ENCODE results near the gene BNC2.

BNC2 gene

DNA sequence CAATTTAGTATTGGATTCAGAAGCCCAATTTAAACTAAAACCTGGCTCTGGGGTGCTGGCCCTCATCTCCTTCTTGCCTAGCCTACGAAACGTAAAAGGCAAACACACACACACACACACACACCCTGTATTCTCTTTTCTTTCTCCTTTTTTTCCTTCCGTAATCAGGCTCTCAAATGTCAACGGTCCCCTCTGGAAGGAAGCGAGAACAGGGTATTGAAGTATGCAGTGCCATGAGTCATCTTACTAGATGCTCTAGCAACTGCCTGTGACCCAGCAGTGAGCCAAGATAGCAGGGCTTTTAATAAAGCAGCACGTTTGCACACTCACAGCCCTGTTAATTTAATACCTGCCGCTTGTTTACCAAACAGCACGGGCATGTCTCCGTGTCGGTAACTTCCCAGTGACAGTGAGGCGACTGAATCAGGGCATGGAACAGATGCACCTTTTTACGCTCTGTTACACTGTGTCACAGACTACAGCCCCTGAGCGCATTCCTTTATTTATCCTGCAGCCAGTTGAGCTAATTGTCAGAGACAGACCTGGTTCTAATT lies 243.8 kb downstream of the BNC2 start:
- DNase-seq (ENCODE audit: low read depth): no peak

DNA sequence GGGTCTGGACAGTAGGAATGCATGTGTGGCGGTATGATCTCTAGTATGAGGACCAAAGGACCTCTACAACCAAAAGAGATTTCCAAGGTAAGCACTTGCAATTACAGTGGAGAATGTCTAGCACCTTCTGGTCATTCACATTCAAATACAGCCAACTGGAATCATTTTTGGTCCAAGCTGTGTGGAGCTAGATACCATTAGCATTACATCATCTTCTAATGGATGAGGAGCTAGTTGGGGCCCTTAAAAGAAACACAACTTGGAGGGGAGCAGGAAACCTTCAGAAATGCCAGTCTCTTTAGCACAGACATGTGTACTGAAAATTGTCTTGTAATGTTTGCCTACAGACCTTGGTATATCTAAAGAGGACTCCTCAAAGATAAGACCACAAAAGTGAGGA lies 244.7 kb downstream of the BNC2 start:
- DNase-seq (ENCODE audit: low read depth): no peak

DNA sequence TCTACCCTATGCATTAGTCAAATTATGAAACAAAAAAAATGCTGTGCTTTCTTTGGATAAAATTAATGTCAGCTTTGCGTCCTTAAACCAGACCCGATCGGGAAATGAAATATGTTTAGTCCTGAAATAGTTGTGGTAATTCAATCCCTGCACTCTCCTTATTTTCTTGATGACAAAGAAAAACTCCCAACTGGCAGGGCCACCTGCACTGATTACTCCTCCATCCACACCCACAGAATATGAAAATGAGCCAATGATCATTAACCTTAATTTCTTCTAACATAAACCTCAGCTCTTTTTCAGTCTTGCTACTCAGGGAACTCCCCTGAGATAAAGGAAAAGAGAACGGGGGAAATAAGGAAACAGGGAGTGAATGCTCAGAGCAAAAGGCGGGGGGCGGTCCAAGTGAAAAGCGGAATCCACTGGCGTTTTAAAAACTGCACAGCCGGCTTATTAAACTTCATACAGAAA lies 245.3 kb downstream of the BNC2 start:
- DNase-seq (ENCODE audit: low read depth): no peak

DNA sequence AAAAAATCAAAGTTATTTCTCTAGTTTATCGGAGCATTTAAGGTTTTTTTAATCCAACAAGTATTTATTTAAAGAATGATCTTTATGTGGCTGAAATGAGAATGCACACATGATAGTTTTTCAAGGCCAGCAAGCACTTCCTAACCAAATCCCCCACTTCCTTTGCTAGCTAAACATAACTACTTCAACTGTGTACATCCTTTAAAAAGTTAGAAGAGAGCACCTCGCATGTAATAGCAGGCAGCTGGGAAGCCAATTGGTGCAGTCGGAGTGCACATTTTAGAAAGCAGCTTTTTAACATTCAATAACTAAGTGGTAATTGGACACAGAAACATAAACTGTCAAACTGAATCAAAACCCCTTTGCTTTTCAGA lies 245.7 kb downstream of the BNC2 start:
- DNase-seq (ENCODE audit: low read depth): no peak

DNA sequence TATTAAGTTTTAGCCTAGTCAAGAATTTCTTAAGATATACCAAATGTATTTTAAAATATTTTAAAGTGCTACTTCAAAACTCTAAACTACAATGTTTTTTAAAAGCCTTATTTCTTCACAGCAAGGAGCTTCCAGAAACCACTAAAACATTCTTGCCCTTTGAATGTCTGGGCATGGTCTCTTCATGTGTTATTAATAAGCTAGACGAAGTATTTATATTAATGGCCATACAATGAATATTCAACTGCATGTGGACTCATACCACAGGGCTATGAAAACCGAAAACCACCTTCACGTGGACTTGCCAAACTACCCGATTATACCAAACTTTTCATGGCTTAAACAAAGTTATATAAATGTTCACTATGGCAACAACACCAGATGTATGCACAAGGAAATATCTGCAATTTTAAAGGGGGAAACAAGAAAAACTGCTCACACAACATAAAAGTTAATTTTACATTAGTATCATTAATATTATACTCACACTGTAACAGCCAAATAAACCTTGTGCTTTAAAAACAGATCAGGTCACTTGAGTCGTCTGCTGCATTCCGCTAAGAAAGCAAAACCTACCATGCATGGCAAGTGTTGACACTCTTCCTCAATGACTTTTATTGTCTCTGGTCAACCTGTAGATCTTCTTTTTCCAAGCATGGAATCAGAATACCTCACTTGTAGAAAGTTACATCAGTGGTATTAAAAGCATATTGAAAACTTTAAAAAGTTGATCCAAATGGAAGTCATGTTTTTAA lies 246.3 kb downstream of the BNC2 start:
- DNase-seq (ENCODE audit: low read depth): no peak

DNA sequence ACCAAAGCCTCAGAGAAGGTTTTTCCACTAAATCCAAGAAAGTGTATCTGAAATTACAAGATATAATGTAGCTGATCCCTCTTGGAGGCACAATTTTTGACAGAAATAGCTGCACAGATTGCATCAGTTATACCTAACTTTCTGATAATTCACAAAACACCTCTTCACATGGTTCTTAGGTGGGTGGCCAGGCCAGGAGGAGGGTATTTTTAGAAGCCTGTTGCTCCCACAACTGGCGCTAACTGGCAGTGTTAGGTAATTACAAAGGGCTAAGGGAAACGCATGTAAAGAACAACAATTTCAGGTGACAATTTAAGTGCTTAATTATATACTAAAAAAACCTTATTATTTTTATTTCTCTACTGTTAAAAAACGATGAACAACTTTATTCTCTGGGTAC lies 247.9 kb downstream of the BNC2 start:
- no peak for DNase-seq (ENCODE audit: low read depth)

DNA sequence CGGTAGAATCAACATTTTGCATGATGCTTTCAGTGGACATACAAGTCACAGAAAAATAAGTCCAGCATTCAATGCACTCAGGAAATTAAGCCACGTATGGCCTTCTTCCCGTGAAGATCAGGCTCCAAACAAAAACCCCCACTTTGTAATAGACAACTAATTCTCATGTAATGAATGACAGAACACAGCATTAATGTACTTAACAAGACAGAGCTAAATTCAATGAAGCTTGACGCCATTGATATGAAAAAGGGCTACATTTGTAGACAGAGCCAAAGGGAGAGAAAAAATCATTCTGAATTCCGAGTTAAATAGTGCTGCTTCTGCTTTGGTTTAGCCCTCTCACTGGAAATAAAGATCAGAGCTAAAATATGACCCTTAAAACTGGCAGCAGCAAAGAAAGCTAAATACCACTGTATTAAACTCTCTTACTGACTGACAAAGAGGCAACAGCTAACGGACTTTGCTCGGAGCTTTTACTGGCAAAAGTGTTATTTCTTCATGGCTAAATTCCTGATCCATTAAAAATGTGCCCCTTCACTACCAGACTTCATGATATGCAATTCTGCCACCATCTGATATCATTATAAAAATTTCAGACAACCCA lies 250.5 kb downstream of the BNC2 start:
- DNase-seq (ENCODE audit: low read depth): no peak

DNA sequence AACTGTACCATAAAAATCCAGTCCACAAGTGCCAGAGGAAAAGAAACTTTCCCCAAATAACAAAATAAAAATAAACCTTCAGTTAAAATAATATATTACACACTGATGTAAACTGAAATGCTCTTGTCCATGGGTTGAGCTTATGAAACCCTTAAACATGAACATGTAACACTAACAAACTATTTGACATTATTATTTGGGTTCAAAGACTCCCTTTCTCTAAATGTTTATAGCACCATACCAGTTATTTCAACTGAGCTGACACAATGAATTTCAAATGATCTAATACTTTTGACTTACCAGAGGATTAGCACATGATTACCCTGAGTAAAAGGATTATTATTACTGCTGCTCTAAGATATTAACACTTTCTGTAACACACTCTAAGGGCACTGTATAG lies 251.1 kb downstream of the BNC2 start:
- no peak for DNase-seq (ENCODE audit: low read depth)

DNA sequence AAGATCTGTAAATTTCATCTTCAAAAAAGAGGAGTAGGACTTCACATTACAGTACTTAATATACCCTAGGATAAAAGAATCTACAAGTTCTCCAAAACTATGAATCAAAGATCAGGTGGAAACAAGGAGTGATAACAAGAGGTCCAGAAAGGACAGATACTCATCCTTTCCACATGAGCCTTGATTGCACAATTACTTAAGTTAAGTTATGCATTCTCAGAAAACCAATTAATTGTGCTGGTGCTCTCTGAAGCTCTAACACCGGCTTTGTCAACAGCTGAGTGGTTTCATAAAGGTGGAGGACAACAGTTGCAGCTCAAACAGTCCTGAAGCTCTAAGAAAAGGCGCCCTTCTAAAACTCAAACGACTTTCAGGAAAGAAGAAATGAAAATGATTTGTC lies 251.9 kb downstream of the BNC2 start:
- DNase-seq (ENCODE audit: low read depth): no peak

DNA sequence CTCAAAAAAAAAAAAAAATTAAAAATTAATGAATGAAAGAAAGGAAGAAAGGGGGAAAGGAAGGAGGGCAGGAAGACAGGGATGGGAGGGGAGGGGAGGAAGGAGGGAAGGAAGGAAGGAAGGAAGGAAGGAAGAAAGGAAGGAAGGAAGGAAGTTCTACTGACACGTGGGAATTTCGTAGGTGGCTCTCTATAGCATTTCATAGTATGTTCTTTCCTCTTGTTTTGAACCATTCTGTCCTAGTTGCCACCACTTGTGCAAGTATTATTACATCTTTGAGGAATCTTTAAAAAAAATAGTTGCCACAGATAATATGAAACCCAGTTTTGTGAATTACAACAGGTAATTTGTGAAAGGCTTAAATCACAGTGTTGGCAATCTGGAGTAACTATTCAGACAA lies 253.8 kb downstream of the BNC2 start:
- DNase-seq (ENCODE audit: low read depth): no peak

DNA sequence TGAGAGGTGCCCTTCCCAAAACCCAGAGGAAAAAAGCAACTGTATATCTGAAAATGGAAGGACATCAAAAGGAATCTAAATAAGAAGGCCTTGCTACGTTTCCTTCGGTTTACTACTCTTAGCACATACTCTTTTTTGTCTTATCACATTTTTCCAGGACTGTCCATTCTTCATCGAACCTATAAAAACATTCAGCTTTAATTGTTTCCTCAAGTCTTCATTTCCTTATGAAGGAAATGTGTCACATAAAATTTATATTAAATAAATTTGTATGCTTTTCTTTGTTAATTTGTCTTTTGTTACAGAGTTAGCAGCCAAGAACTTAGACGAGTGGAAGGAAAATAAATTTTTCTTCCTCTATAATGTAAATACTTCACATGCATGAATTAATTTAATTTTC lies 255.0 kb downstream of the BNC2 start:
- DNase-seq (ENCODE audit: low read depth): no peak

DNA sequence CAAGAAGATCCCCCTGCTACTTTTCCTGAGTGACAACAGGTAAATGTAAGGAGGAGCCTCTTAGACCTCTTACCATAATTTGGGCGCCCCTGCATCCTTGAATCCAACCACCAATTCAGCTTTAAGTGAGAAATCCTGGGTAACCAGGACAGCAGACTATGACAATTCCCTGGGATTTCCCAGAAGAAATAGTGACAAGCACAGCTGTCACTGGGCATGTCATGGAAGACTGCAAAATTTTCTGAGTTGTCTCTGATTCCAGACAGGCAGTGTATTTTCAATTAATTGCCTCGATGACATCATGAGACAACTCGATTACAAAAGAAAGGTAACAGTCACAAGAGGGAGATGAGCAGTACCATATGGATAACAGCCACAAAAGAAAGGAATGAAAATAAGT lies 256.9 kb downstream of the BNC2 start:
- no peak for DNase-seq (ENCODE audit: low read depth)

DNA sequence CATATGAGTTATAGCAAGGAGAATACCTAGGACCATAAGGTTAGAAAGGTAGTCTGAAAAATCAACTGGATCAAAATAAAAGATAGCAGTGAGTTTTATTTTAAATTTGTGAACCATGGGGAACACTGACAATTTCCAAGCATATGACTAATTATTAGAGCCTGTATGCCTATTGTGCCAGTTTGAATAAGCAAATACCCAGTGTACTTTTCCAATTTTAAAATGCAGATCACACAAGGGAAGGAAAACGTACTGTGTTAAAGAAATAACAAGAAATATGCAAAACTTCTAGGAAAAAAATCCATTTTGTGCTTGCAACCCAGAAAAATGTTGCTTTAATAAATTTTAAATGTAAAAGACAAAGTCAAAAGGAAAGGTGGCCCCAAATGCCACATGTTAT lies 257.4 kb downstream of the BNC2 start:
- no peak for DNase-seq (ENCODE audit: low read depth)

DNA sequence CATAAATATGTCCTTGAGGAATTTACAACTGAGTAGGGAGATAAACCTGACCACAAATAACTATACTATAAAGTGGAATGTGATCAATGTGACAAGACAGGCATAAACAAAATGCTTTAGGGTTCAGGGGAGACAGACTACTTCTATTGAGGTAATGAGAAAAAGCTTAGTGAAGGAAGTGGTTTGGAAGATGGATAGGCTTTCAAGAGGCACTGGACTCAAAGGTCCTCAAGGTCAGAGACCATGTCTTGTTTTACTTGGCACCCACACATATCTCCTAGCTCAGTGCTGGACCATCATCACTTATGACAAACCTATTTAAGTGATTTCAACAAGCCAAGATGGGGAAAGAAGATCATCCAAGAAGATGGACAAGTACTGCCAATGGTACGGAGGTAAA lies 257.8 kb downstream of the BNC2 start:
- DNase-seq (ENCODE audit: low read depth): no peak

DNA sequence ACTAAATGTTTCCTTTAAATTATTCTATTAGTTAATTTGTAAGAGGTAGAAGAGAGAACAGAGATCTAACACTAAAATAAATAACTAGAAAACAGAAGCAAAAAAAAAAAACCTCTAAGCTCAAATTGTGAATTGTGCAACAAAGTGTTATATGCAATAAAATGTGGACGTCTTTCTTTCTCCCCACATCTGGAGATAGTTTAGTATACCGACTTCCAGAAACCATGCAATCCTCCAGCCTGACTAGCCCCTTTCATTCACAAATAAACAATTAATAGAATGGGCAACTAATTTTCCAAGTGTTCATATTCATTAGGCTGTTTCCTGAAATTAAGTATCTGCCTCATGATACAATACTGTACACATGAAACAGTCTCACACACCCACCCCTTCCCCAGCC lies 258.5 kb downstream of the BNC2 start:
- DNase-seq (ENCODE audit: low read depth): no peak

DNA sequence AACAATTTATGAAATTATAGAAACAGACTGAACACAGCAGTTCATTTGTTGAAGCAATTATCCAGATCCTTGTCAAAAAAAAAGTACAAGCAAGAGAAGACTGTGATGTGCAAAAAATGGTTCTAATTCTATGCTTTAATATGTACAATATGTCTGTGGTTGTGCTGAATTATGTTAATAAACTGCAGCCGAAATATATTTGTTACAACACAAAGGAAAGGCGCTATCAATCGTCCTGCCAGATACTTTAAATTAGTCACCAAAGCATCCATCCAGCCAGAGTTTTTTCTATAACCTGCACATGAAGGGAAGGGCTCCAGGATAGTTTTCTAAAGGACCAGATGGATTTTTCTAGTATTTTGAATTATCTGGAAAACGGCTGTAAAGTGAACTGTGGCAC lies 259.5 kb downstream of the BNC2 start:
- no peak for DNase-seq (ENCODE audit: low read depth)

DNA sequence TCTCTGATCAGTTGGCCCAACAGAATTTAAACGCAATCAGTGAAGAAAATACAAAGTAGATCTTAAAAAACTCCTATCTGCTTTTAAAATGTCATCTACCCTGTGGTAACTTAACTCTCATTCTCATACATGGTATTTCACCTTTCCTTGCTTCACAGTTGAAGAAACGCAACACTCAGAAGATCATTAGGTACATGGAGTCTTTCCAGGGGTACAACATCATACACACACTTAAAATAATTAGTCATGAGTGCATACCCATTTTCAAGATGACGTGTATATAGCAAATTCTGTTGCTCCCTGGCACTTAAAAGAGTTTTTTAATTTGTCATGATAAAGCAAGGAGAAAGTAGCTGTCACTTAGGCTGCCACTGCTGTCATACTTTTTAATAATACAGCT lies 259.9 kb downstream of the BNC2 start:
- no peak for DNase-seq (ENCODE audit: low read depth)

DNA sequence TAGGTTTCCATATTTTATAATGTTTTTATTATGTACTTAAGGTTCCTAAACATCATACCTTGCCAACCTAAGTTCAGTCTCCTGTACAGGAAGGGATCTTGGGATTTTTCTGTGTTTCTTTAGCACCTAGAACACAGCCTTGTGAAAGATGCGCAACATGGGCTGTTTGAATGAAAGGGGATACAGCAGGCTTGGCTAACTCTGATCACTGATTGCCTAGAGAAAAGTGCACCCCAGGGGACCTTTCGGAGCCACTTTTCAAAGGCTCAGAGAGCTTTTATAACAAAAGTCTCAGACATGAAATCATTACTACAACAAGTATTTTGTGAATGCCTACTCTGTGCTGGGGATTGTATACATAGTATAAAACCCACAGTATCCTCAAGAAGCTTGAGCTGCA lies 261.6 kb downstream of the BNC2 start:
- DNase-seq (ENCODE audit: low read depth): no peak

DNA sequence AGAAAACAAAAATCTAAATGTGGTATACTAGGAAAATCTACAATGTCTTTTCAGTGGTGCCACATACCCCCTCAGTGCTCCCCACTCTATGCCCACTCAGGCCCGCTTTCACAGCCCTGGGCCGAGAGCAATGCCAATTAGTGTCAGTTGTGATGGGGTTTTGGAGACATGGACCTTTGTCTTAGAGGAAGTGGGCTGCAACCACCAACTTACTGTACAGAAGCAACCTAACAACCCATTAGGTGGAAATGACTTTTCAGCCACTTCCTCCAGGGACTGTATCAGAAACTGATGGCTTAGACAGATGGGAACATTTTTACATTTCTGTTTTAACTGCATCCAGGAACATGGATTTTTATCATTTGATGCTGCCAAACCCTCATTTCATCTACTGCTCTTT lies 268.0 kb downstream of the BNC2 start:
- no peak for DNase-seq (ENCODE audit: low read depth)

DNA sequence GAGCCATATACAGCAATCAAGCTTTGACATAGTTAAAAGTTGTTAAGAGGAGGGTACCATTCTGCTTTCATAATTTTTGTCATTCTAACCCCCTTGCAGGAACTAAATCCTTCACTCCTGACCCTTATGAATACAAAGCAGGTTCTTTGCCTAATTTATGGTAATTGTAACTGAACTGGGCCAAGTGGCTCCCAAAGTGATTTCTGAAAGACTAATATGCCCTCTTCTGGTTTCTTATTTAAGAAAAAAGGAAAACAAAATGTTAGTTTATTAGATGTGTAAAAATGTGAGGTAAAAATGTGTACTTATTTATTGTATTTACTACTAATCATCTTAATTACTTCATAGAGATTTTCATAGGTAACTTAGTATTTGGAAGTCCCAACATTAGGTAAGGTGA lies 268.5 kb downstream of the BNC2 start:
- DNase-seq (ENCODE audit: low read depth): no peak

DNA sequence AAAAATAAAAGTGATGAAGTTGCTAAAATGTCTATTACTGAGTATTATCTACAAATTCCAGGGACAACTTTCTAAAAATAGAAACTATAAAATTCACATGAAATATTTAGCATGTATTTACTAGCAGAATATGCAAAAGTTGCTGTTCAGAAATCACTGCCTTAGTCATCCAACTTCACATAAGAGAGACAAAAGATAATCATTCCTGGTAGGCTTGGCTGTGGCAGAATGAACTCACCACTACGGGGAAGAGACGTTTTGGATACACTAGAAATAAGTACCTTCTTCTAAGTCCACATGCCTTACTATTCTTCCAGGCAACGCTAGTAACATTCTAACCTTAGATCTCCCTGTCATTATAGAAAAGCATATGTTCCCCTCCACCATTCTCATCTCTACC lies 272.2 kb downstream of the BNC2 start:
- no peak for DNase-seq (ENCODE audit: low read depth)

DNA sequence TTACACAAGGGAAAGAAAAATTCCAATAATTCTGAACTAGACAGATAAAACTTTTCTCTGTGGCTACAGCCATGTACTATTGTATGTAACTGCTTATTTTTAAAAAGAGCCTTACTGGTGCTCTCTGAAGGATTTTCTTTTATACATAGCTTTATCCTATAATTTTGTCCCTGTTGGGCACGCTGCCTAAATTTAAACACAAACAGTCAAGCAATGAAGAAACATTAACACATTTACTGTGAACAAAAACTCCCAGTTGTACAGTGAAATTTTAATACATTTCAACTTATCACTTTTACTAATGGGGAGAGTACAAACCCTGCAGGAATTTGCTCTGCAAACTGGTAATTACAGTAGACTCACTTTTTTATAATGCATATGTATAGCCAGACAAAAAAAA lies 273.3 kb downstream of the BNC2 start:
- DNase-seq (ENCODE audit: low read depth): no peak

DNA sequence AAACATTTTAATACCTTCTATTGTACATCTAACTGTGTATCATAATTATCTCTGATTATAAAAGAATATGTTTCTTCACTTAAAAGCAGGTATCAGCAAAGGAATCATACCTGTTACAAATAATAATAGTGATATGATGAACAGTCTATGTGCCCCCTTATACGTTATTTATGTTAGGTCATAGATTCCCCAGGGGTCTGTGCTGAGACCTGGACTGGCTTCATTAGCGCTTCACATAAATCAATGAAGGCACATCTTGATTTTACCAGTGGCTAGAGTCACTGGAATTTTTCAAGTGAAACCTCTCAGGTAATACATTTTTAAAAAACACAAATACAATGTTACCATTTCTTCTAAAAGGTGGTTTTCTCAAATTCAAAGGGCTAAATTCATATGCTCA lies 275.2 kb downstream of the BNC2 start:
- DNase-seq (ENCODE audit: low read depth): no peak

DNA sequence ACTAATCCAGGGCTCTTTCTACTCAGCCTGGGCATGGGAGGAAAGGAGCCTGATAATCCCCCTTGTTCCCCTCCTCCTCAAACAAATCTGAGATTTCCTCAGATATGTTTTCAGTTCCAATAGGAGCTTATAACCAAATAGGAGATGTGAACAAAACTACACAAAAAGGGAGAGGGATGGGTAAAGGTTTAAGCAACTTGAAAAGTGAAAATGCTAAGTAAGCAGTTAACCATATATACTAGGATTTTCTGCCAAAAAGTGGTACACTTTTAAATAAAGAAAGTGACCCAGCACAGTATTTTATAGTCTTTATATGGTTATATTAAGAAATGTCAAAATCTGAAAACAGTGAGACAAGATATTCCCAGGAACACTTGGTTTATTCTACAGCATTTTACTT lies 275.7 kb downstream of the BNC2 start:
- no peak for DNase-seq (ENCODE audit: low read depth)
